Liver (tissue), 9 donors: ENCODE results near the gene KCNJ5. TPM values are rescaled to one million over a fixed set of nuclear protein-coding genes. Genes with fewer than 3 reads are reported as not detected.

Source experiments
- DNase-seq: peaks from one replicate; pipeline ENCODE4 v3.0.0-alpha.2; 2017; ENCODE audit warnings: low spot score
- H3K27ac ChIP-seq, 2 donors: one replicate each; pipeline ENCODE4 v1.7.0; 2013; ENCODE audit warnings: inconsistent platforms in 2 of 2, low read length in 2 of 2, control low read depth in 1 of 2, low read depth in 1 of 2, mild to moderate bottlenecking in 1 of 2
- H3K27me3 ChIP-seq, 4 donors: one replicate each; pipeline versions ENCODE4 v1.6.1 to v1.7.0; 2013; ENCODE audit warnings: low read length in 3 of 4, inconsistent platforms in 1 of 4, mild to moderate bottlenecking in 1 of 4, moderate library complexity in 1 of 4; ENCODE audit not compliant: control insufficient read depth in 4 of 4, insufficient read depth in 4 of 4
- H3K36me3 ChIP-seq, 4 donors: one replicate each; pipeline versions ENCODE4 v1.6.1 to v1.7.0; 2013; ENCODE audit warnings: low read length in 3 of 4, mild to moderate bottlenecking in 3 of 4, low read depth in 1 of 4, moderate library complexity in 1 of 4; ENCODE audit not compliant: control insufficient read depth in 4 of 4, insufficient read depth in 3 of 4
- H3K4me1 ChIP-seq, 4 donors: one replicate each; pipeline versions ENCODE4 v1.6.1 to v1.7.0; 2013; ENCODE audit warnings: low read length in 3 of 4, mild to moderate bottlenecking in 3 of 4, moderate library complexity in 1 of 4; ENCODE audit not compliant: control insufficient read depth in 4 of 4, insufficient read depth in 4 of 4
- H3K4me3 ChIP-seq, 3 donors: one replicate each; pipeline versions ENCODE4 v1.6.1 to v1.7.0; 2013; ENCODE audit warnings: low read length in 3 of 3, control low read depth in 1 of 3, low read depth in 1 of 3, mild to moderate bottlenecking in 1 of 3
- H3K9ac ChIP-seq, 2 donors: one replicate each; pipeline ENCODE4 v1.7.0; 2013; ENCODE audit warnings: low read length in 2 of 2, mild to moderate bottlenecking in 2 of 2, moderate library complexity in 2 of 2, control low read depth in 1 of 2, low read depth in 1 of 2
- H3K9me3 ChIP-seq, 4 donors: one replicate each; pipeline versions ENCODE4 v1.6.1 to v1.7.0; 2013; ENCODE audit warnings: low read length in 3 of 4; ENCODE audit not compliant: control insufficient read depth in 4 of 4
- ATF3 ChIP-seq: IDR thresholded peaks from 2 replicates; pipeline ENCODE4 v1.6.1; 2016; ENCODE audit warnings: antibody characterized with exemption
- CTCF ChIP-seq: fragments of 150-350 bp; IDR thresholded peaks from 2 replicates; pipeline ENCODE4 v1.5.1; 2017; ENCODE audit warnings: improper control_type of control experiment, low read depth, low read length; ENCODE audit not compliant: missing input control
- EGR1 ChIP-seq, 2 donors: IDR thresholded peaks; 2 replicates each; pipeline ENCODE4 v1.6.1; 2016 to 2018; ENCODE audit warnings: antibody characterized with exemption in 2 of 2, low read depth in 2 of 2
- FOXA1 ChIP-seq: IDR thresholded peaks from 2 replicates; pipeline ENCODE4 v1.6.1; 2016; ENCODE audit warnings: antibody characterized with exemption
- FOXA2 ChIP-seq: IDR thresholded peaks from 2 replicates; pipeline ENCODE4 v1.6.1; 2016; ENCODE audit warnings: antibody characterized with exemption
- GABPA ChIP-seq, 2 donors: IDR thresholded peaks in 1 of 2; conservative IDR thresholded peaks in 1 of 2; 2 replicates each; pipeline ENCODE4 v1.6.1; 2016; ENCODE audit warnings: antibody characterized with exemption in 2 of 2, mild to moderate bottlenecking in 1 of 2, moderate library complexity in 1 of 2
- HNF4A ChIP-seq, 2 donors: conservative IDR thresholded peaks; 2 replicates each; pipeline ENCODE4 v1.6.1; 2016; ENCODE audit warnings: antibody characterized with exemption in 2 of 2, mild to moderate bottlenecking in 2 of 2
- HNF4G ChIP-seq: IDR thresholded peaks from 2 replicates; pipeline ENCODE4 v1.6.1; 2016; ENCODE audit warnings: antibody characterized with exemption
- JUND ChIP-seq, 2 donors: IDR thresholded peaks; 2 replicates each; pipeline ENCODE4 v1.6.1; 2016; ENCODE audit warnings: antibody characterized with exemption in 2 of 2
- MAX ChIP-seq: IDR thresholded peaks from 2 replicates; pipeline ENCODE4 v1.6.1; 2016; ENCODE audit warnings: antibody characterized with exemption
- NR2F2 ChIP-seq: IDR thresholded peaks from 2 replicates; pipeline ENCODE4 v1.6.1; 2016; ENCODE audit warnings: antibody characterized with exemption
- RAD21 ChIP-seq, 2 donors: IDR thresholded peaks; 2 replicates each; pipeline ENCODE4 v1.6.1; 2016; ENCODE audit warnings: antibody characterized with exemption in 2 of 2, mild to moderate bottlenecking in 2 of 2
- REST ChIP-seq: IDR thresholded peaks from 2 replicates; pipeline ENCODE4 v1.6.1; 2016; ENCODE audit warnings: antibody characterized with exemption, mild to moderate bottlenecking
- RXRA ChIP-seq, 2 donors: IDR thresholded peaks; 2 replicates each; pipeline ENCODE4 v1.6.1; 2017 to 2018; ENCODE audit warnings: antibody characterized with exemption in 2 of 2, mild to moderate bottlenecking in 1 of 2
- SP1 ChIP-seq: IDR thresholded peaks from 2 replicates; pipeline ENCODE4 v1.6.1; 2018; ENCODE audit warnings: antibody characterized with exemption, mild to moderate bottlenecking
- TAF1 ChIP-seq: conservative IDR thresholded peaks from 2 replicates; pipeline ENCODE4 v1.6.1; 2016; ENCODE audit warnings: antibody characterized with exemption, mild to moderate bottlenecking
- YY1 ChIP-seq: IDR thresholded peaks from 2 replicates; pipeline ENCODE4 v1.6.1; 2016; ENCODE audit warnings: antibody characterized with exemption, mild to moderate bottlenecking
- ZBTB33 ChIP-seq: IDR thresholded peaks from 2 replicates; pipeline ENCODE4 v1.6.1; 2016; ENCODE audit warnings: antibody characterized with exemption
- WGBS: extraction: QIAGEN DNeasy Blood & Tissue Kit; methylation state at CpG from one replicate; pipeline ENCODE4 v1.1.7; 2013; 5-methylcytosine and 5-hydroxymethylcytosine counted together
- polyA plus RNA-seq, 2 donors: library from polyadenylated mRNA; stranded (reverse) in 1 of 2; unstranded in 1 of 2; fragments of 200-250 nt in 1 of 2; fragments of >200 nt in 1 of 2; fragmentation: Nextera tagmentation in 1 of 2; extraction: Ambion mirVana in 1 of 2; gene quantifications; one replicate each; pipeline versions ENCODE4 v1.2.1 to v1.2.3, GENCODE V29; 2013 to 2015
- total RNA-seq, 2 donors: library from RNA; depleted of rRNA; stranded (reverse); fragments of >200 nt; gene quantifications; one replicate each; pipeline ENCODE4 v1.2.3, GENCODE V29; 2014
- donor health status: healthy.
- donor health status: healthy.
- donor health status: healthy.
- donor health status: healthy.
- donor health status: healthy.

The KCNJ5 gene
- total and polyA plus RNA-seq, 4 donors, result 0.04 to 0.08 (median 0.06) TPM

- Histone ChIP-seq H3K9ac (no peak overlapping the region), H3K9me3 (no peaks in the 10 kb centered on the region), H3K27ac (peak overlapping the region in 1 of 2 donors; percentile 6), H3K36me3 (no peaks in the 10 kb centered on the region), H3K27me3 (peaks cover 0 to 6% (median 0%) of the 10 kb centered on the region in 4 donors), H3K4me1 (peaks cover 8 to 50% (median 41%) of the 10 kb centered on the region in 4 donors), H3K4me3 (no peak overlapping the region)
- DNase-seq, result no peak
- TF ChIP-seq RXRA (IDR thresholded peaks at IDR 0.05) (peak; percentile 15 to 54), EGR1 (IDR thresholded peaks at IDR 0.05; ENCODE audit: low read depth in 2 of 2) (no peak), REST (no peak), HNF4A (conservative IDR thresholded peaks at IDR 0.05) (peak; percentile 31 to 49)
- WGBS, result 54% methylated on average over 13 of the region's 13 CpGs
These were observed 7.6 kb downstream of the KCNJ5 start for GRCh38 chr11:128898580-128899344.

- no peak for DNase-seq
- TF ChIP-seq NR2F2 (peak; percentile 21), FOXA2 (peak; percentile 78), EGR1 (IDR thresholded peaks at IDR 0.05; ENCODE audit: low read depth in 2 of 2) (peak in 1 of 2 donors; percentile 80), RAD21 (IDR thresholded peaks at IDR 0.05) (peak in 1 of 2 donors; percentile 18), HNF4A (conservative IDR thresholded peaks at IDR 0.05) (peak; percentile 51 to 82), MAX (peak; percentile 88), SP1 (peak; percentile 62), ATF3 (no peak), ZBTB33 (peak; percentile 81), RXRA (IDR thresholded peaks at IDR 0.05) (peak; percentile 70 to 90), REST (peak; percentile 65), HNF4G (no peak), TAF1 (no peak), GABPA (IDR thresholded peaks at IDR 0.05 in 1 of 2, conservative IDR thresholded peaks at IDR 0.05 in 1 of 2) (peak in 1 of 2 donors; percentile 33), JUND (IDR thresholded peaks at IDR 0.05) (peak in 1 of 2 donors; percentile 70), CTCF (no peak), YY1 (peak; percentile 71), FOXA1 (peak; percentile 71)
- Histone ChIP-seq H3K27ac (no peak overlapping the region), H3K27me3 (peaks cover 0 to 6% (median 1%) of the 10 kb centered on the region in 4 donors), H3K4me1 (peaks cover 2 to 36% (median 32%) of the 10 kb centered on the region in 4 donors), H3K9me3 (no peaks in the 10 kb centered on the region), H3K9ac (peak overlapping the region in 1 of 2 donors; percentile 13), H3K4me3 (no peak overlapping the region), H3K36me3 (no peaks in the 10 kb centered on the region)
- 28% methylated on average over 4 of the region's 4 CpGs for WGBS
These were observed 9.3 kb downstream of the KCNJ5 start for GRCh38 chr11:128900468-128900867.
